OCI-LY7 (cell line): Measurements from ENCODE around the gene CAV1. TPM values are rescaled to one million over a fixed set of nuclear protein-coding genes. Genes with fewer than 3 reads are reported as not detected.

ENCODE experiments used
- BruUV-seq: library from RNA; stranded (reverse); fragments of 400-500 nt; replicated peaks from 2 replicates; lab custom pipeline; 2021; lab: Mats Ljungman, UMichigan
- CTCF ChIA-PET: fragments of 300-600 bp; sonication (Branson Sonifier 250); formaldehyde crosslinking; loops from one replicate; lab custom pipeline; 2022; ENCODE audit warnings: antibody characterized with exemption; ENCODE audit not compliant: unreplicated experiment; lab: Charles Lee
- POLR2A ChIA-PET: fragments of 300-600 bp; sonication (Branson Sonifier 250); formaldehyde crosslinking; loops from one replicate; lab custom pipeline; 2022; ENCODE audit warnings: antibody characterized with exemption; lab: Charles Lee
- DNase-seq: peaks from one replicate; pipeline ENCODE4 v3.0.0-alpha.2; 2015; ENCODE audit warnings: low spot score
- H2AFZ ChIP-seq: fragments of 200-600 bp; sonication (generic), shearing (Covaris generic); 2 replicates; pipeline ENCODE4 v1.6.1; 2014; ENCODE audit warnings: mild to moderate bottlenecking, antibody characterized with exemption, low read length, moderate library complexity
- H3K27ac ChIP-seq: fragments of 200-600 bp; sonication (generic); 2 replicates; pipeline ENCODE4 v1.5.1; 2014; ENCODE audit warnings: mixed run types, low read depth, mild to moderate bottlenecking, moderate library complexity, low read length, inconsistent platforms; ENCODE audit not compliant: poor library complexity, severe bottlenecking
- H3K36me3 ChIP-seq: fragments of 200-600 bp; sonication (generic); 2 replicates; pipeline ENCODE4 v1.6.1; 2014; ENCODE audit warnings: mild to moderate bottlenecking, antibody characterized with exemption, low read length, moderate library complexity, mixed read lengths; ENCODE audit not compliant: insufficient read depth
- H3K4me1 ChIP-seq: fragments of 200-600 bp; sonication (generic); 2 replicates; pipeline ENCODE4 v1.5.1; 2014; ENCODE audit warnings: mild to moderate bottlenecking, low read length; ENCODE audit not compliant: insufficient read depth, poor library complexity, severe bottlenecking
- H3K4me2 ChIP-seq: fragments of 200-600 bp; sonication (generic); 2 replicates; pipeline ENCODE4 v1.6.1; 2014; ENCODE audit warnings: mild to moderate bottlenecking, low read length
- H3K4me3 ChIP-seq: fragments of 200-600 bp; sonication (generic); 2 replicates; pipeline ENCODE4 v1.5.1; 2014; ENCODE audit warnings: mild to moderate bottlenecking, low read depth, low read length; ENCODE audit not compliant: poor library complexity, severe bottlenecking
- H3K79me2 ChIP-seq: fragments of 200-600 bp; sonication (generic); 2 replicates; pipeline ENCODE4 v1.6.1; 2016; ENCODE audit warnings: low read depth, mild to moderate bottlenecking, low read length, moderate library complexity, mixed read lengths; ENCODE audit not compliant: insufficient read depth
- H3K9me2 ChIP-seq: fragments of 200-600 bp; sonication (generic); 2 replicates; pipeline ENCODE4 v1.6.1; 2016; ENCODE audit warnings: mild to moderate bottlenecking, low read length, mixed read lengths; ENCODE audit not compliant: insufficient read depth
- H3K9me3 ChIP-seq: fragments of 200-600 bp; sonication (generic); 2 replicates; pipeline ENCODE4 v1.6.1; 2014; ENCODE audit warnings: mild to moderate bottlenecking, mixed run types, low read length, mixed read lengths
- H4K20me1 ChIP-seq: fragments of 200-600 bp; sonication (generic); 2 replicates; pipeline ENCODE4 v1.6.1; 2014; ENCODE audit warnings: mild to moderate bottlenecking, antibody characterized with exemption, low read length, moderate library complexity, mixed read lengths; ENCODE audit not compliant: insufficient read depth
- CTCF ChIP-seq: fragments of 200-600 bp; sonication (generic); conservative IDR thresholded peaks from 2 replicates; pipeline ENCODE4 v1.5.1; 2014; ENCODE audit warnings: mild to moderate bottlenecking, antibody characterized with exemption, low read length, moderate library complexity, mixed read lengths
- EZH2phosphoT487 ChIP-seq: fragments of 200-600 bp; sonication (generic); IDR thresholded peaks from 2 replicates; pipeline ENCODE4 v1.6.1; 2018; ENCODE audit warnings: low read depth, borderline replicate concordance, mild to moderate bottlenecking, mixed run types, antibody characterized with exemption, low read length, moderate library complexity, mixed read lengths
- intact Hi-C: fragments of 100-400 bp; cut with micrococcal nuclease; formaldehyde crosslinking; loops from one replicate; pipeline ENCODE4 v1.10.0; 2022; ENCODE audit not compliant: unreplicated experiment
- total RNA-seq, 2 experiments: library from RNA; depleted of rRNA in 1 of 2; stranded (reverse); fragments of >200 nt in 1 of 2; shearing (Covaris generic) in 1 of 2; gene quantifications; 2 replicates each; pipeline ENCODE4 v1.2.3, GENCODE V29; 2014 to 2022

CAV1 gene
- total RNA-seq, 2 experiments from 2014 or later = not detected

GRCh38 chr7:116575853-116576252 lies 51.0 kb downstream of the CAV1 start:
- H3K36me3 ChIP-seq = no peaks in the 10 kb centered on the region
- BruUV-seq = no TSS peak
- no peaks in the 10 kb centered on the region for H3K79me2 ChIP-seq
- DNase-seq = no peak
- CTCF ChIA-PET = no interaction called here
- intact Hi-C loops = no loop called here
- H4K20me1 ChIP-seq = no peaks in the 10 kb centered on the region
- peaks cover 5% of the 10 kb centered on the region for H3K4me1 ChIP-seq
- no peak overlapping the region for H2AFZ ChIP-seq
- H3K4me2 ChIP-seq = no peak overlapping the region
- TF ChIP-seq EZH2phosphoT487 (no peak), CTCF (no peak)
- no peak overlapping the region for H3K4me3 ChIP-seq
- H3K27ac ChIP-seq = no peak overlapping the region
- H3K9me3 ChIP-seq = no peaks in the 10 kb centered on the region
- POLR2A ChIA-PET = no interaction called here
- no peaks in the 10 kb centered on the region for H3K9me2 ChIP-seq

GRCh38 chr7:116576350-116577319 lies 51.8 kb downstream of the CAV1 start:
- intact Hi-C loops = no loop called here
- ChIA-PET CTCF (interaction anchor here (1.1 kb wide), 1 partner anchor 14 kb away, joined by 3 read pairs; no protein-coding TSS in a partner anchor), POLR2A (interaction anchor here (0.5 kb wide), 1 partner anchor 426 kb away, joined by 5 read pairs; no protein-coding TSS in a partner anchor)
- H3K79me2 ChIP-seq = no peaks in the 10 kb centered on the region
- DNase-seq = no peak
- no peak overlapping the region for H3K4me3 ChIP-seq
- H3K27ac ChIP-seq = no peak overlapping the region
- H3K4me2 ChIP-seq = no peak overlapping the region
- no TSS peak for BruUV-seq
- H4K20me1 ChIP-seq = no peaks in the 10 kb centered on the region
- H3K9me3 ChIP-seq = no peaks in the 10 kb centered on the region
- peaks cover 5% of the 10 kb centered on the region for H3K4me1 ChIP-seq
- TF ChIP-seq CTCF = no peak
- TF ChIP-seq EZH2phosphoT487 = no peak
- no peak overlapping the region for H2AFZ ChIP-seq
- H3K9me2 ChIP-seq = no peaks in the 10 kb centered on the region
- H3K36me3 ChIP-seq = no peaks in the 10 kb centered on the region
